ENCODE results near the gene ENC1.

DNA sequence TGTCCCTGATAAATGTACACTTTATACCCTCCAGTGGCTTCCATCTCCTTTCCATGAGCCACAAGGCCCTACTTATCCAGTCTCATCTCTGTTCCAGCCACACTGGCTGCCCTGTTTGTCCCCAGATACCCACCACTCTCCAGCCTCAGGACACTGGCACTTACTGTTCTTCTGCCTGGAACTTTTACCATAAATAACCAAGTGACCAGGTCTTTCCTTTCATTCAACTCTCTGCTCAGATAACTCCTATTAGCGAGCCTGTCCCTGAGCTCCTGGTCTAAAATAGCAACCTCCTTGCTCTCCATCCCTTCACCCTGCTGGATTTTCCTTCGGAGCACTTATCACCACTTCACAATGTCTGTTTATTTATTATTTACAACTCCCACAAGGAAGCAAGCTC is 16.6 kb upstream of the ENC1 start:
- TF ChIP-seq, protein P1, sequence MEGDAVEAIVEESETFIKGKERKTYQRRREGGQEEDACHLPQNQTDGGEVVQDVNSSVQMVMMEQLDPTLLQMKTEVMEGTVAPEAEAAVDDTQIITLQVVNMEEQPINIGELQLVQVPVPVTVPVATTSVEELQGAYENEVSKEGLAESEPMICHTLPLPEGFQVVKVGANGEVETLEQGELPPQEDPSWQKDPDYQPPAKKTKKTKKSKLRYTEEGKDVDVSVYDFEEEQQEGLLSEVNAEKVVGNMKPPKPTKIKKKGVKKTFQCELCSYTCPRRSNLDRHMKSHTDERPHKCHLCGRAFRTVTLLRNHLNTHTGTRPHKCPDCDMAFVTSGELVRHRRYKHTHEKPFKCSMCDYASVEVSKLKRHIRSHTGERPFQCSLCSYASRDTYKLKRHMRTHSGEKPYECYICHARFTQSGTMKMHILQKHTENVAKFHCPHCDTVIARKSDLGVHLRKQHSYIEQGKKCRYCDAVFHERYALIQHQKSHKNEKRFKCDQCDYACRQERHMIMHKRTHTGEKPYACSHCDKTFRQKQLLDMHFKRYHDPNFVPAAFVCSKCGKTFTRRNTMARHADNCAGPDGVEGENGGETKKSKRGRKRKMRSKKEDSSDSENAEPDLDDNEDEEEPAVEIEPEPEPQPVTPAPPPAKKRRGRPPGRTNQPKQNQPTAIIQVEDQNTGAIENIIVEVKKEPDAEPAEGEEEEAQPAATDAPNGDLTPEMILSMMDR (conservative IDR thresholded peaks at IDR 0.05; ENCODE audit: low read depth, low read length) = no peak
- no peak for TF ChIP-seq EZH2 (IDR thresholded peaks at IDR 0.05; ENCODE audit: low read length, unreplicated experiment)
- no peak for TF ChIP-seq EZH2phosphoT487 (IDR thresholded peaks at IDR 0.05; ENCODE audit: borderline replicate concordance, low read length)
